PFSK-1 (cell line): ENCODE results near the gene SNX18.

Experiments used
- POLR2AphosphoS5 ChIP-seq: IDR thresholded peaks from 2 replicates; pipeline ENCODE4 v1.6.1; 2012; ENCODE audit warnings: low read depth, mild to moderate bottlenecking, control low read depth, low read length, moderate library complexity
- SIN3A ChIP-seq: IDR thresholded peaks from 2 replicates; pipeline ENCODE4 v1.6.1; 2012; ENCODE audit warnings: mild to moderate bottlenecking, low read length, moderate library complexity, borderline replicate concordance; ENCODE audit not compliant: insufficient read depth

DNA sequence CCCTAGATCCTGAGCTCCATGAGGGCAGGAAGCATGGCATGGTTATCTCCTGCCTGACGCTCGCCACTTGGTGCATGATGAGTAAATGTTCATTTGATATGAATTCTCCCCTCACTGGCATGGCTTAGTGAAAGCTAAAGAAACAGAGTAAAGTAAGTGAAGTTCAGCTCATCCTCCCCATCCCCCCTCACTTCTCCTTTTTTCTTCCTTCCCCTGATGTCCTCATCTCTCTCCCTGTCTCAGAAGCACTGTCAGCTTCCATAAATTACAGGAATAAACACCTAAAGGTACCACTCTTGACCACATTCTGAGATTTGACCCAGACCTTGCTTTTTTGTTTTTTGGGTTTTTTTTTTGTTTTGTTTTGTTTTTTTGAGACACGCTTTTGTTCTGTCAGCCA, 73.3 kb downstream of the SNX18 start:
- TF ChIP-seq POLR2AphosphoS5, result no peak
- no peak for TF ChIP-seq SIN3A
